ENCODE measurements around the gene SLC9A2.

Gene SLC9A2

GRCh38 chr2:102619414-102620319, at the start of gene SLC9A2:
TSS of gene SLC9A2 (plus strand) at chr2:102619553. CDS start at chr2:102619849, 296 bp downstream.
- Histone ChIP-seq H3K27ac (ENCODE audit: low read depth, low read length) (no peak within 1 kb of the TSS), H2AFZ (ENCODE audit: low read length, unreplicated experiment) (peak within 1 kb of the TSS; percentile 67), H3K79me2 (ENCODE audit: control insufficient read depth, insufficient read depth, low read length, unreplicated experiment) (no peaks in the 10 kb centered on the region), H3K27me3 (ENCODE audit: insufficient read depth, low read length) (peaks cover 89% of the 10 kb centered on the region), H3K36me3 (ENCODE audit: insufficient read depth, low read length) (no peaks in the 10 kb centered on the region), H3K4me1 (ENCODE audit: control insufficient read depth, insufficient read depth, low read length, unreplicated experiment) (no peaks in the 10 kb centered on the region), H3K4me3 (ENCODE audit: low read depth, low read length) (peak within 1 kb of the TSS; percentile 78)

- Histone ChIP-seq H3K27ac (ENCODE audit: low read depth, low read length) (no peak overlapping the region), H3K79me2 (ENCODE audit: control insufficient read depth, insufficient read depth, low read length, unreplicated experiment) (no peaks in the 10 kb centered on the region), H3K4me1 (ENCODE audit: control insufficient read depth, insufficient read depth, low read length, unreplicated experiment) (no peaks in the 10 kb centered on the region), H2AFZ (ENCODE audit: low read length, unreplicated experiment) (no peak overlapping the region), H3K4me3 (ENCODE audit: low read depth, low read length) (no peak overlapping the region), H3K36me3 (ENCODE audit: insufficient read depth, low read length) (no peaks in the 10 kb centered on the region), H3K27me3 (ENCODE audit: insufficient read depth, low read length) (peaks cover 37% of the 10 kb centered on the region)
Measured at GRCh38 chr2:102575888-102576287, 43.5 kb upstream of the SLC9A2 start.

- no peaks in the 10 kb centered on the region for H3K36me3 ChIP-seq (ENCODE audit: insufficient read depth, low read length)
- H3K27me3 ChIP-seq (ENCODE audit: insufficient read depth, low read length), result peaks cover 28% of the 10 kb centered on the region
- no peaks in the 10 kb centered on the region for H3K4me1 ChIP-seq (ENCODE audit: control insufficient read depth, insufficient read depth, low read length, unreplicated experiment)
- H2AFZ ChIP-seq (ENCODE audit: low read length, unreplicated experiment), result no peak overlapping the region
- no peak overlapping the region for H3K4me3 ChIP-seq (ENCODE audit: low read depth, low read length)
- no peak overlapping the region for H3K27ac ChIP-seq (ENCODE audit: low read depth, low read length)
- H3K79me2 ChIP-seq (ENCODE audit: control insufficient read depth, insufficient read depth, low read length, unreplicated experiment), result no peaks in the 10 kb centered on the region
Measured at GRCh38 chr2:102578376-102578775, 41.0 kb upstream of the SLC9A2 start.

GRCh38 chr2:102581911-102582310, 37.4 kb upstream of the SLC9A2 start:
- peaks cover 22% of the 10 kb centered on the region for H3K27me3 ChIP-seq (ENCODE audit: insufficient read depth, low read length)

GRCh38 chr2:102582845-102583244, 36.5 kb upstream of the SLC9A2 start:
- H3K4me1 ChIP-seq (ENCODE audit: control insufficient read depth, insufficient read depth, low read length, unreplicated experiment), result no peaks in the 10 kb centered on the region

More at GRCh38 chr2:102581911-102582310, 37.4 kb upstream of the SLC9A2 start:
- H3K36me3 ChIP-seq (ENCODE audit: insufficient read depth, low read length), result no peaks in the 10 kb centered on the region
- H2AFZ ChIP-seq (ENCODE audit: low read length, unreplicated experiment), result peak overlapping the region; percentile 91
- no peaks in the 10 kb centered on the region for H3K4me1 ChIP-seq (ENCODE audit: control insufficient read depth, insufficient read depth, low read length, unreplicated experiment)
- H3K27ac ChIP-seq (ENCODE audit: low read depth, low read length), result no peak overlapping the region
- H3K4me3 ChIP-seq (ENCODE audit: low read depth, low read length), result peak overlapping the region; percentile 65
- H3K79me2 ChIP-seq (ENCODE audit: control insufficient read depth, insufficient read depth, low read length, unreplicated experiment), result no peaks in the 10 kb centered on the region

GRCh38 chr2:102585847-102586404, 33.4 kb upstream of the SLC9A2 start:
- H3K4me3 ChIP-seq (ENCODE audit: low read depth, low read length), result no peak overlapping the region
- no peaks in the 10 kb centered on the region for H3K79me2 ChIP-seq (ENCODE audit: control insufficient read depth, insufficient read depth, low read length, unreplicated experiment)
- peaks cover 46% of the 10 kb centered on the region for H3K27me3 ChIP-seq (ENCODE audit: insufficient read depth, low read length)
- H2AFZ ChIP-seq (ENCODE audit: low read length, unreplicated experiment), result no peak overlapping the region
- no peaks in the 10 kb centered on the region for H3K36me3 ChIP-seq (ENCODE audit: insufficient read depth, low read length)
- H3K4me1 ChIP-seq (ENCODE audit: control insufficient read depth, insufficient read depth, low read length, unreplicated experiment), result no peaks in the 10 kb centered on the region
- no peak overlapping the region for H3K27ac ChIP-seq (ENCODE audit: low read depth, low read length)

More at GRCh38 chr2:102582845-102583244, 36.5 kb upstream of the SLC9A2 start:
- no peaks in the 10 kb centered on the region for H3K36me3 ChIP-seq (ENCODE audit: insufficient read depth, low read length)
- H3K4me3 ChIP-seq (ENCODE audit: low read depth, low read length), result no peak overlapping the region
- peaks cover 26% of the 10 kb centered on the region for H3K27me3 ChIP-seq (ENCODE audit: insufficient read depth, low read length)
- no peak overlapping the region for H2AFZ ChIP-seq (ENCODE audit: low read length, unreplicated experiment)
- no peak overlapping the region for H3K27ac ChIP-seq (ENCODE audit: low read depth, low read length)
- no peaks in the 10 kb centered on the region for H3K79me2 ChIP-seq (ENCODE audit: control insufficient read depth, insufficient read depth, low read length, unreplicated experiment)

GRCh38 chr2:102588213-102588939, 31.0 kb upstream of the SLC9A2 start:
- Histone ChIP-seq H3K27me3 (ENCODE audit: insufficient read depth, low read length) (peaks cover 55% of the 10 kb centered on the region), H3K36me3 (ENCODE audit: insufficient read depth, low read length) (no peaks in the 10 kb centered on the region), H2AFZ (ENCODE audit: low read length, unreplicated experiment) (no peak overlapping the region), H3K79me2 (ENCODE audit: control insufficient read depth, insufficient read depth, low read length, unreplicated experiment) (no peaks in the 10 kb centered on the region), H3K4me1 (ENCODE audit: control insufficient read depth, insufficient read depth, low read length, unreplicated experiment) (no peaks in the 10 kb centered on the region), H3K4me3 (ENCODE audit: low read depth, low read length) (no peak overlapping the region), H3K27ac (ENCODE audit: low read depth, low read length) (no peak overlapping the region)

GRCh38 chr2:102589444-102589843, 29.9 kb upstream of the SLC9A2 start:
- no peak overlapping the region for H3K27ac ChIP-seq (ENCODE audit: low read depth, low read length)
- H3K4me1 ChIP-seq (ENCODE audit: control insufficient read depth, insufficient read depth, low read length, unreplicated experiment), result no peaks in the 10 kb centered on the region
- H3K79me2 ChIP-seq (ENCODE audit: control insufficient read depth, insufficient read depth, low read length, unreplicated experiment), result no peaks in the 10 kb centered on the region
- no peaks in the 10 kb centered on the region for H3K36me3 ChIP-seq (ENCODE audit: insufficient read depth, low read length)
- no peak overlapping the region for H2AFZ ChIP-seq (ENCODE audit: low read length, unreplicated experiment)
- H3K27me3 ChIP-seq (ENCODE audit: insufficient read depth, low read length), result peaks cover 55% of the 10 kb centered on the region
- no peak overlapping the region for H3K4me3 ChIP-seq (ENCODE audit: low read depth, low read length)

GRCh38 chr2:102591491-102592045, 27.8 kb upstream of the SLC9A2 start:
- Histone ChIP-seq H3K27ac (ENCODE audit: low read depth, low read length) (no peak overlapping the region), H3K36me3 (ENCODE audit: insufficient read depth, low read length) (no peaks in the 10 kb centered on the region), H2AFZ (ENCODE audit: low read length, unreplicated experiment) (no peak overlapping the region), H3K27me3 (ENCODE audit: insufficient read depth, low read length) (peaks cover 60% of the 10 kb centered on the region), H3K4me1 (ENCODE audit: control insufficient read depth, insufficient read depth, low read length, unreplicated experiment) (no peaks in the 10 kb centered on the region), H3K4me3 (ENCODE audit: low read depth, low read length) (no peak overlapping the region), H3K79me2 (ENCODE audit: control insufficient read depth, insufficient read depth, low read length, unreplicated experiment) (no peaks in the 10 kb centered on the region)

- Histone ChIP-seq H3K27ac (ENCODE audit: low read depth, low read length) (no peak overlapping the region), H3K79me2 (ENCODE audit: control insufficient read depth, insufficient read depth, low read length, unreplicated experiment) (no peaks in the 10 kb centered on the region), H3K36me3 (ENCODE audit: insufficient read depth, low read length) (no peaks in the 10 kb centered on the region), H3K4me3 (ENCODE audit: low read depth, low read length) (no peak overlapping the region), H3K27me3 (ENCODE audit: insufficient read depth, low read length) (peaks cover 53% of the 10 kb centered on the region), H2AFZ (ENCODE audit: low read length, unreplicated experiment) (no peak overlapping the region), H3K4me1 (ENCODE audit: control insufficient read depth, insufficient read depth, low read length, unreplicated experiment) (no peaks in the 10 kb centered on the region)
Measured at GRCh38 chr2:102592601-102593000, 26.8 kb upstream of the SLC9A2 start.
